ENCODE measurements around the gene MAMDC2. TPM values are rescaled to one million over a fixed set of nuclear protein-coding genes. Genes with fewer than 3 reads are reported as not detected.

MAMDC2 gene
- total RNA-seq, 1 experiment from 2014 or later: 4.6 TPM

GRCh38 chr9:70083429-70083828 is 39.8 kb downstream of the MAMDC2 start:
- Histone ChIP-seq H3K27me3 (ENCODE audit: insufficient read depth, low read length) (no peaks in the 10 kb centered on the region), H4K5ac (ENCODE audit: insufficient read length, low read depth, low read length) (no peak overlapping the region), H2BK120ac (ENCODE audit: low read depth, low read length, poor library complexity, severe bottlenecking) (no peak overlapping the region), H2AK5ac (ENCODE audit: insufficient read length, low read length) (no peak overlapping the region), H4K8ac (replicated peaks; ENCODE audit: insufficient read length, low read depth, low read length) (no peak overlapping the region), H2BK12ac (ENCODE audit: insufficient read length, low read depth, low read length) (no peak overlapping the region), H3T11ph (ENCODE audit: low read length) (no peak overlapping the region), H3K23me2 (ENCODE audit: insufficient read length, low read depth, low read length, poor library complexity, severe bottlenecking) (no peaks in the 10 kb centered on the region), H3K9ac (ENCODE audit: extremely low read depth, insufficient read length, low read length) (no peak overlapping the region), H3K4me2 (ENCODE audit: insufficient read depth, insufficient read length, low read length) (no peak overlapping the region), H2AFZ (ENCODE audit: low read length) (no peak overlapping the region), H3K4me1 (ENCODE audit: insufficient read depth, low read length) (peaks cover 3% of the 10 kb centered on the region; the same call in 1 of the 2 replicates), H3K23ac (ENCODE audit: insufficient read length, low read depth, low read length) (no peak overlapping the region), H3K18ac (ENCODE audit: insufficient read length, low read depth, low read length) (no peak overlapping the region), H3K4ac (ENCODE audit: low read depth, low read length) (no peak overlapping the region), H2BK20ac (ENCODE audit: low read depth, low read length, poor library complexity, severe bottlenecking) (no peak overlapping the region), H3K79me2 (ENCODE audit: insufficient read depth, low read length) (no peaks in the 10 kb centered on the region), H4K91ac (ENCODE audit: insufficient read length, low read depth, low read length) (no peak overlapping the region), H2BK5ac (ENCODE audit: insufficient read length, low read length) (no peak overlapping the region), H3K56ac (ENCODE audit: insufficient read length, low read depth, low read length) (no peak overlapping the region), H3K79me1 (ENCODE audit: insufficient read depth, low read depth, low read length, poor library complexity, severe bottlenecking) (no peaks in the 10 kb centered on the region), H3K9me3 (ENCODE audit: control insufficient read depth, low read depth, low read length) (no peaks in the 10 kb centered on the region), H2BK15ac (ENCODE audit: low read depth, low read length) (no peak overlapping the region), H4K20me1 (ENCODE audit: control insufficient read depth, insufficient read depth, insufficient read length) (no peaks in the 10 kb centered on the region), H3K14ac (ENCODE audit: insufficient read depth, low read length) (no peak overlapping the region), H3K27ac (ENCODE audit: insufficient read length, low read depth, low read length) (no peak overlapping the region)
- peaks cover 13 to 19% of the 10 kb centered on the region in 2 experiments for H3K4me1 Mint-ChIP-seq
- WGBS (ENCODE audit: extremely low coverage, insufficient read length, low lambda C conversion rate): no CpG with 5 or more reads among the region's 1 CpG
- no peak for DNase-seq
- no peak overlapping the region for H3K4me3 Mint-ChIP-seq
- H3K36me3 Mint-ChIP-seq (ENCODE audit: insufficient read depth in 1 of 3, low read depth in 3 of 3): no peaks in the 10 kb centered on the region
- H3K27me3 Mint-ChIP-seq (ENCODE audit: low read depth): no peaks in the 10 kb centered on the region
- no peak overlapping the region for H3K27ac Mint-ChIP-seq
- H3K9me3 Mint-ChIP-seq: no peaks in the 10 kb centered on the region
- TF ChIP-seq CTCF (conservative IDR thresholded peaks at IDR 0.05): no peak
